HG03039 (cell line): ENCODE results near the gene KCNMA1.

Experiments used
- ATAC-seq: cut with Tn5 transposase; IDR thresholded peaks from one replicate; pipeline ENCODE4 v1.9.1; 2021; ENCODE audit warnings: mild to moderate bottlenecking, moderate library complexity; ENCODE audit not compliant: unreplicated experiment

Gene KCNMA1

DNA sequence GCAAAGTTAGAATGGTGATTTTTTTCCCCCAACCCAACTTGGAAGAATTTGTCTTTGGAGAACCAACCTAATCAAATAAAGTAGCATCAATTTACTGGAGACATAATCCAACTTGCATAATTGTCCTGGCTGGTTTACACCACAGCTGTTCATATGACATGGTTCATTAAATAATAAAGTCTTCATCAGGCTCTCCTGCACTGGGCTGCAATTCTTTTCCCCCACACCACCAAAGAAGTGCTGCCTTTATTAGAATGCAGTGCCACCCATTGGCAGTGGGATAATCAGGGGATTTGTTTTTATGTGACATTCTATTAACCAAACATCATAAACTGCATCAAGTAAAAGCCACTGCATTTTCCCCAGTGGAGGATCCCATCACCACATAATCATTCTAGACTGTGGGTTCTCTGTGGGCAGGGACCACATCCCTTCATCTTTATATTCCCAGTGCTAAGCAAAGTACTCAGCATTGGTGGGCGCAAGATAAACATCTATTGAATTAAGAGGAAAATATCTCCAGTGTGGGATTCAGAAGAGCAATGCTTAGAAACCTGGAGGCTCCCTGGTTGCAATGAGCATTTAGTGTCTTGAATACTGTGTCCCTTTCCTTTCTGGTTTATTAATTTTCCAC is 322.0 kb downstream of the KCNMA1 start:
- ATAC-seq, result no peak

DNA sequence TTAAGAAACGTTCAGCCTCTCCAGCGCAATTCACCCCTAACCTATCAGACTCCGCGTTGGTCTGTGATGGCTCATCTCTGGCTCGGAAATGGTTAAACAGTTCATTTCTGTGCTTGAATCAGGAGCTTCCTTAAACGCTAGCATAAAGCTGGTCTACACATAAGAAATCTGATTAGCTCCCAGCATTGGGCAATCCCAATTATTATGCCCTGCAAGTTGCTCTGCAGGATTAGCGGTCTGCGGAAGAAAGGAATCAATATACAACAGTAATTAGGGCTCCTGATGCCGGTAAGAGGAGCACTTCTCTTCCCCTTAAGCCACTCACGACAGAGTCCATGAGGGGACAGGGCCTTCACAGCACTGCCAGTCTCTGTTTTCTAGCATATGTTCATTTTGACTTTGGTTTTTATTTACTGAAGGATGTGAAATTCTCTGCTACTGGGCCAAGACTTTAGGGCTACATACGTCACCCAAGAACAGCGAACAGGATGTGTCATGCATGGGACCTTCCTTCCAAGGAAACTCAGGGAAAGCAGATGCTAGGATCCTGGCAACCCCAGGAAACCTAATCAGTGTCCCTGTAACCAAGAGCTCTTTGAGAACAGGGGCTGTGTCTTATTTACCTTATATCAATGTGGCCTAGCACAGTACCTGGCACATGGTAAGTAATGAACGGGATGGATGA is 324.4 kb downstream of the KCNMA1 start:
- ATAC-seq, result no peak

DNA sequence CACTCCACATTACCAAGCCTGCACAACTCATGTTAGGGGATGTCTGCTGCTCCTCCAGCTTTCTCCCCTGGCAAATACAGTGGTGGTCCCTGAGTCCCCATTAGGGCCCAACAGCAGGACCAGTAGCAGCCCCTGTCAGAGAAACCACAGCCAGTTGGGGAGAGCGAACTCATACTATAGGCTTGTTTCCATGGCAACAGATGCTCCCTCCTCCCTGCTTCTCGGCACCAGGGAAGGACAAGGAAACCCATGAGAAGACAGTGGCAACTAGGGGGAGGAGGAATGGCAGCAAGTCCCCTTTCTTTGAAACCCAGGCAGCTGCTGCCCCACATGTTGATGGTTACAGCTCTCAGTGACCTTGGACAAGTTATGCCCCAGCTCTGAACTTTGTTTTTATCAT is 326.4 kb downstream of the KCNMA1 start:
- ATAC-seq, result no peak

DNA sequence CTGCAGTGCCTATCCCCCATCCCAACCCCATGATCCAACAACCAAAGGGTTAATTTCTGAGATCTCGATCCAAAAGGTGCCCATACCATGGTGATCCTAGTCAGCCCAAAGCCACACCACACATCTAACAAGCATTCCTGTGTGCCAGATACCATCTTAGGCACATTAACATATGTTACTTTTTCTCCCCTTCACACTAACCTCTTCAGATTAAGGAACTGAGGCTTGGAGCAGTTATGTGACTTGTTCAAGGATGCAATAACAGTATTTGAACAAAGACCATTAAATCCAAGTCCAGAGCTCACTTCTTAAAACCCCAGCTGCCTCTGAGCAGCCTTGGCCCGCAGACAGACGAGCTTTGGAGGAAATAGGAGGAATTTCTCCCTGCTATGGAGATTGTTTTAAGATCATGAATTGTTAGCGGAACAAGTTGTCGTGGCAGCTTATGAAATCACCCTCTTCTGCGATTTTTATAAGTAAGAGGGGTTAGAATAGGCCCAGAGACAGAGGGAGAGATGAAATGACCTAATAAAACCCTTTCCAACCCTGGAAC is 327.2 kb downstream of the KCNMA1 start:
- ATAC-seq, result no peak

DNA sequence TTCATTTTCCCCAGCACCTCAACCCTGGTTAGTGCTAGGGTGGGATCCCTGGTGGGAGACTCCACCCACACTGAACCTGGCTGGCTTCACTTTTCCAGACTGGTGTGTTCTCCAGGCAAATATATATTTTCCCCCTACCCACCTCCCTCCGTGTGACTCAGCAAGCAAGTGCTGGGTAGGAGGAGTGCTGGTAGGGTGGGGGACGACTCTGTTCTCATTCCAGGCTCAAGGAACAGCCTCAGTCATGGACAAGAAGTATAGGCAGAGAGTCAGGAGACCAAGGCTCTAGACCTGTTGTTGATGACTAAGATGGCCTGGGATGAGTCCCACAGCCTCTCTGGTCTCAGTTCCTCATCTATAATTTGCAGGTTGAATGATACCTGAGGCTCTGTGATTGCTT is 328.1 kb downstream of the KCNMA1 start:
- no peak for ATAC-seq

DNA sequence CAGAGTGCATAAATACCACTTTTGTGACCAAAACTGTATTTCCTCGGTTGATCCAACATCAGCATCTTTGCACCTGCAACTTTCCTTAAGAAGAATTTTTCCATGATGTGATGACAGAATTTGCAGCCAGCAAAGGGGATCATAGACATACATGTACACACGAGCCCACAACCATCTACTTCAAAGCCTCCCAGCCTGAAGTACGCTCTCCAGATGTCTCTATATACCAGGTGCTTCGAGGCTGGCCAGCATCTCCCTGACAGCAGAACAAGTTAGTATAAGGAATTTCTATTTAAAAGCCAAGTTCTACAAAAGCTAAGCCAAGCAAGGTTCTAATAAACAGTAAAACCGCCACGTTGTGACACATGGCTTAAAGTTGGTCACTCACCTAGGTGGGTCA is 328.5 kb downstream of the KCNMA1 start:
- ATAC-seq, result no peak

DNA sequence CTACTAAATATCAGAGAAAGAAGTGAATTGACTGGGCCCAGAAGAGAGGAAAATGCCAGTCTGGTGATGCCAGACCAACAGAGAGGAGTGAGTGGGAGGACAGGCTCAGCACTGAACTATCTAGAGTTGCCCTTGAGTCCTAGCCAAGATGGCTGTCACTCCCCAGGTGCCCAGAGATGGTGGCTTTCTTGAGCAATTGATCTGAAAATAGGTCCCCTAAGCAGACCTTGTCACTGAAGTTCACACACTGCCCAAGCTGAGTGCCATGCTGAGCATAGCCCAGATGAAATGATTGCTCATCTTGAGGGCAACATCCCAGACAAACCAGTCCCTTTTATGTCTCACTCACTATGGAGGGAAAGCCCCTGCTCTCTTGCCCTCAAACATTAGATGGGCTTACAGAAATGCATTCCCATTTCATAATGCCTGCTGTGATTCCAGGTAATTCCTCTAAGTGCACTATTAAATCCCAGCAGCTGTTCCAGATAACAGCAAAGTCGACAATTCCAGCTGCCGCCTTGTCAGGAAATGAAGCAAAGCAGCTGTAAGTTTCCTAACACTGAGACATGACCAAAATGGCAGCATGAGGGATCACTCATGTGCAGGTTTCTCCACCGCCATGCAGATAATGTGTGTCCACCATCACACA is 329.4 kb downstream of the KCNMA1 start:
- no peak for ATAC-seq

DNA sequence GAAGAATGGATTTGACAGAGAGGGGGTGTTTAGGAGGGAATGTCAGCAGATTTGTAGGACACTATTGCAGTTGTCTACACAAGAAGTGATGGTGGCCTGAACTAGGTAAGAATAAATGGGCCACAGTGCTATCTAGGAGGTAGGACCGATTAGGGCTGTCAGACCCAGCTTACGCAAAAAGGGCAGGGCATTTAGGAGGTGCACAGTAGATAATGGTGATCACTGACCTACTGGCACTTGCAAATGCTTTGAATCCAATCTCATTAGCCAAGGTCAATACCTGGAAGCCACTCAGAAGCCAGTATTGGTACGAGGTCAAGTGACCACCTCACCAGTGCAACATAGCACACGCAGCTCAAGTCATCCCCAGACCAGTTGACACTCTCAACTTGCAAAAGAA is 330.9 kb downstream of the KCNMA1 start:
- ATAC-seq, result no peak

DNA sequence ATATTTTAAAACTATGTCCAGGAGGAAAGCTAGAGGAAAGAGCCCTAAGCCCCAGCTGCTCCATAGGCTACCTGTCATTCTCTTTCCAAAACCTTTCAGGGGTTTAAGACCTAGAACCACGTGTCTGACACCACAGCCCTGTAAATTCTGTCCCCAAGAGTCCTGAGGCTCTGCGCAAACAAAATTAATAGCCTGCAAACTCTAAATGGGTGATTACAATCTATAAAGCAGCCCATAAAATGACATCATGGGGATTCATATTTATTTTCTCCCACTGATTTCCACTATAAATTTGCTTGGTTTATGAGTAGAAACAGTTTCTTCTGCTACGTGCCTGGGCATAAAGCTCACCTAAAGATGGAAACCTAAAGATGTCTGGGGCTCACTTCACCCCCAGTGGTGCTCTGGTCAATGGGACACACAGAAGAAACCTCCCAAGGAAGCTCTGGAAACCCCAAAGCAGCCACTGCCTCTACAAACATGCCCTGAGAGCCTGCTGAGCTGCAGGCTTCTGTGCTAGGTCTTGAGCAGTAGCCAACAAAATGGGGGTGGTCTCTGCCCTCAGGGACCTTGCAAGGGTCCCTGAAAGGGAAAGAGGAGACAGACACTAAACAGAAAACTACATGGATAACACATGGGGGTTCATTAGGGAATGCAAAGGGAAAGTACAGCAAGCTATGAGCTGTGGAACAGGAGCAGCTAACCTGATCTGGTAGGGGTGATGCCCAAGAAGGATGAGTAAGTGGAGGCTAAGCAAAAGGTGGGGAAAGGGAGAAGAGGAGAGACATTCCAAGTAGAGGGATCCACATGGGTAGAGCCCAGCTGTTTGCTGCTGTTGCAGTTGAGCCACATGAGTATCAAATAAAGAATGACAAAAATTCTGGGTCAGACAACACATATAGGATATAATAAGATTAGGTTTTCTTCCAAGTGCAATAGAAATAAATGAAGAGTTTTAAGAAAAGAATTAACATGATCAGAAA is 331.7 kb downstream of the KCNMA1 start:
- ATAC-seq, result no peak

DNA sequence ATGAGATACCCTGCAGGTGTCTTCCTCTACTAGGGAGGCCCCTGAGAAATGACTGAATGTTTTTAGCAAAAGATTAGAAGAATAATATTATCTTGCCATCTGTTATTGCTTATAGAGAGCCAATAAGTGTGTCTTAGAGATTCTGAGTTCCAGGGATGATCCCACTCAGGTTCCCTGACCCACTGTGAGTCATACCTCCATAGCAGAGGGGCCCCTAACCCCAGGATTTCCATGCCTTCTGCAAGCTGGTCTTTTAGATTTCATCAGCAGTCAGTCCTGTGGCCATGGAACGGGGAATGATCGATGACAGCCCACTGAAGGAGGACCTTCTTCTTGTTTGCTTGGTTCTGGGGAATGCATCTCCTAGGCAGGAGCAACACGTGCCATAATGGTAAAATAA is 333.4 kb downstream of the KCNMA1 start:
- no peak for ATAC-seq

DNA sequence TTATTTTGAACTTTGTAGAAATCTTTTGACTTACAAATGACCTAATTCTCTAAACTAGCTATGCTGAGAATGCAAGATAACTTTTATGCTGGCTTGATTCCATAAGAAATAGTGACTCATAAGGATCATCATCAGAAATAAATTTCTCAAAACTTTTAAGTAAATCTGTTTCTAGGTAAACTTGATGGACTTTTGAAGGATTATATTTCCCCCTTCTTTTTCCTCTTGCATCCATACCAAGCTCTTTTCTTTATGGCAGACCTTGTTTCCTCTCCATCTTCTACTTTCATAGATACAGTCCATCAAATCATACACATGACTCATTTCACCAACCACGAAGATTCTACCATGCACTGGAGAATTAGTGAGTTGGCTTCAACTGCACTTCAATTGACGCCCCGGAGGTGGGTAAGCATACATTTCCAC is 336.3 kb downstream of the KCNMA1 start:
- ATAC-seq, result no peak

DNA sequence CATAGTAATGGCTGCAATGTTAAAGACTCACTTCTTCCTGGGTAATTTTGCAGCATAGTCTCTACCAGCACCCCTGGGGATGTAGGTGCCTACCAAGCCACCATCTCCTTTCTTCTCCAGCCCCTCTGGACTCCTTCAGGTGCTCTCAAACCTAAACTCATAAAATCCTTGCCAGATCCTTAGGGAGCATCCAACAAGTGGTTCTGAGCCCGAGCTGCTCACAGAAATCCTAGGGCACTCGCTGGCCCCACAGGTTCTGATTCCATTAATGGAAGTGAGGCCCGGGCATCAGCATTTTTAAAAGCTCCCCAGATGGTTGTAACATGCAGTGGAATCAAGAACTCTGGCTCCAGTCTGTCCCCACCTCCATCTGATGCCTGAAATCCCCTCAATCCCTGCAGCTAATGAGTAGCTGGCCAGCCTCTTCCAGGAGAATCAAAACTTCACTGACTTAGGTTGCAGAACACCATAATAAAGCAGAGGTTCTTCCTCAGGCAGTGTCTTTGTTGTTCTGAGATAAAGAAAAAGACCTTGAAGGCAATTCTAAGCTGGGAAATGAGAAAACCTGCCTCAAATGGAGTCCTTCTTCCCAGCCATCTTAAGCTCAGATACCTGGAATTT is 336.8 kb downstream of the KCNMA1 start:
- no peak for ATAC-seq

DNA sequence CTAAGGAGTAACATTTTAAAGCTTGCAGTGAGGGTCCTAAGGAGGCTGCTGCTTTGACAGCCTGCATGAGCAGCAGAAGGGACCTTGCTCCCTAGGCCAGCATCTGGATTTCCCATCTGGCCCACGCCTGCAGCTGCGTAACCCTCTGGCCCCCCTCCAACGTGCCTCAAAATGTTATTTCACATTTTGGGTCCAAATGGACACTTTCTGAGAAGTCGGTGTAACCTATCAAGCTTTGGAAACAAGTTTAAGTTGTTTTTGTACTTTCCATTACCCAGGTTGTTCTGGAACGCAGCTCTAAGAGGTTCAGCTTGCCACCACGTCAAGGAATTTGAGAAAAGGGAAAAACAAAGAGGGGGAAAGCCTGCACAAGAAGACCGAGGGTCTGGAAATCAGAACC is 338.3 kb downstream of the KCNMA1 start:
- no peak for ATAC-seq

DNA sequence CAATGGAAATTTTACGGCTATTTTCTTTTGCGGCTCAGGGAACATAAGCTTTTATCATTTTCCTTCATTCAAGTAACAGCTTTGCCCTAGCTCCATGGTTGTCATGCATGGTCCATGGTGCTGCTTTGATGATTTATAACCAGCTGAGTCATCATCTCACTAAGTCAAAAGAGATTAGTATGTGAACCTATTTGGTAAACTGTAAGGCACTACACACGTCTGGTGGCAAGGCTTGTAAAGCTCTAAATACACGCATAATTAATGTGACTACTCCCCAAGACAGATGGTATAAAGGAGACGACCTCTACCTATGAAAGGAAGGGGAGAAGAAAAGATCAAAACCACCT is 340.2 kb downstream of the KCNMA1 start:
- ATAC-seq, result no peak

DNA sequence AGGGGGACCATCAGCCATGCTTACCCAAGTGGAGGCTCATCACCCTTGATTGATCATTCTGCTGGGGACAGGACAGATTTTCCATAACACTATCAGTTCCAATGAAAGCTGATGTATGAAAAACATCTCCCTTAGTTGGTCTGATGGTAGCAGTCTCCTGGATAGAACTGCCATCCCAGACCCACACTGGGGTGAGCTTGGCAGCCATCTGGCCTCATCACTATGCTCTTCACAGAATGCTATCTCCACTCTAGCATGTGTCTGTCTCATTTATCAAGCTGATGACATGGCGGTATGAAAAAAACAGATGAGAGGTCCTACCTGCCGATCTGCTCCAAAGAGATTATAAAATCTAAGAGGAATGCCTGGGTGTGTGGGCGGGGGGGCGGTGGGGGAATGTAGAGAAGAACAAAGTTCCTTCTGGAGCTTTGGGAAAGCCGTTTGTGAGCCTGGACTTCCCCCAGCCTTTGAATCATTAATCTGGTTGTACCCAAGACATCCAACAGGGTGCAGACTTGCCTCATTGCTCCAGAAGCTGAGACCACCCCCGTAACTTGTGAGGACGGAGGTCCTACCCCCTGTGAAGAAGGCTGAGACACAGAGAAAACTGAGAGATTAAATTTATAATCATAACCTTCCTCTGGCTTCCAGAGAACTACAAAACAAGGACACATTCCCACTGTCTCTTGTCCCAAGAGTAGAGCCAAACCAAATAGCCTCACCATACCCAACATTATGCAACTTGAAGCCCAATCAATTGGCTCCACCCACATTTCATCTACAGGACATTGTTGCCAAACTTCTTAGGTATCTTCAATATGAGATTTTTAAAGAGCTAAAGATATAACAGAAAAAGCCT is 340.8 kb downstream of the KCNMA1 start:
- no peak for ATAC-seq

DNA sequence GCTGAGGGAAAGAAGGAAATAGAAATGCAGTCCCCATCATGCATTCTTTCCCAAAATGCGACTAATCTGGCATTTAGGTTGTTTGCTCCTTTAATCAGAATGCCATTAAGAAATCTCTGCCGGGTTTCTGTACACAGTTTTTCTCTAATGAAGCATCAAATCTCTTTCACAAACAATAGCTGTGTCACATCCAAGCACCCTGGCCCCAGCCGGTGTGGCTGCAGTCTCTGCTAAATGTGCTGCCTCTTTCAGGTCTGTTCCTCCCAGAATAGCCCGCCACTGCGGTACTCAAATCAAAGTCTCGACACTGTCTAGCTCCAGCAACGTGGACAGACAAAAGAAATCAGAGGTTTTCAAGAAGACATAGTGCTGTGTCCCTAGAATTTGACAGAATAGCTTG is 343.8 kb downstream of the KCNMA1 start:
- no peak for ATAC-seq

DNA sequence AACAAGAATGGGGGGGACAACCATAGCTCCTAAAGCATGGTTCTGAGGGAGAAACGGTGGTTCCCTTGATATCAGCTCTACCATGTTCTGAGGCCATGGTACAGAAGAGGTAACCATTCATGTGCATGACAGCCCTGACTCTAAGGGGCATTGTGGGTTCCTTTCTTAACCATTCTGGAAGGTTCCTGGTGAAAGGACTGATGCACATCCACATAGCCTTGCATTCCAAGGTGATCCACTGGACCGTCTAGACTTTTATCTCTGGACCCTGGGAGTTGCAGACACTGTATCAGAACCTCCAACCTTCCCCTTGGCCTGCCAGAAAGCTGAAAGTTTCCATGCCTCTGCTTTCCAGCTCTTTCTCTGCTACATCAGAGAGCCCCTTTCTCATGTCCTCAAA is 344.3 kb downstream of the KCNMA1 start:
- no peak for ATAC-seq

DNA sequence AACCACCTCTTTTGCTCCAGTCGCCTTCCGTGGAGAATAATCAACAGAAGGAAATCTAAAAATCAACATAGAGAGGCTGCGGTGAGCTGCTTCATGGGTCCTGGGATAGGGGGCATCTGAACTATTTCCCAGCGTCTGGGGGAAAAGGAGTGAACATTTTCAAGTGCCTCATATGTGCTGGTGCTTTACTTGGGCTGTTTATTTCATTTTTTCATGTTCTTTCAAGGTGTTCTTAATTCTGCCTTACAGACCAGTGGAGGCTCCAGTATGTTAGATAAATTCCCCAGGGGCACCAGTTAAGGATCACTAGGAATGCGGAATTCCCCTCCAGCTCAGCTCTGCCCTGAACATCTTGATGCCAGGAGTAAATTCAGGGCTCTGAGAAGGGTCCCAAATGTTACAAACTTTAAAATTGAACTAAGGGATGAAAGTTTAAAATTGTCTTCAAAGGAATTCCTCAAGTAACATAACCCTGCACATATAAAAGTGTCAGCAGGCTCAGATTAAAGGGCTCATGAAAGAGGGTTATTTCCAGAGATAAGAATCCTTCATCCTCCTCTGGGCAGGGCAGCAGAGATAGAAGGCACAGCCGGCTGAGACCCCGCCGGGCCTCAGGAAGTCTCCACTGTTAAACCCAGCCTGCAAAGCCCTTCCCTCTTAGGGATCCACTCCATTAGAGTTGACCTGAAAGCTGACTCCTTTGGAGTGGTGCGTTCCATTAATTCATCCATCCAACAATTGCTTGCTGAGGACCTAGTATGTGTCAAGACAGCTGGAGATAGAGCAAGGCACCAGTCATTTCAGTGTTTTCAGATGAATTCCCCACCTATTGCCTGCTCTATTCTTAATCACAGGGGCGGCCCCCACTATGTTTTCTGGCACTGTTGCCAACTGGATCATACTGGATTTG is 345.8 kb downstream of the KCNMA1 start:
- ATAC-seq, result no peak
